Fibroblast of skin of right biceps (primary cell): ENCODE results near the gene CTU1.

Experiments used
- DNase-seq: peaks from one replicate; pipeline ENCODE4 v3.0.0-alpha.2; 2013

Gene CTU1

DNA sequence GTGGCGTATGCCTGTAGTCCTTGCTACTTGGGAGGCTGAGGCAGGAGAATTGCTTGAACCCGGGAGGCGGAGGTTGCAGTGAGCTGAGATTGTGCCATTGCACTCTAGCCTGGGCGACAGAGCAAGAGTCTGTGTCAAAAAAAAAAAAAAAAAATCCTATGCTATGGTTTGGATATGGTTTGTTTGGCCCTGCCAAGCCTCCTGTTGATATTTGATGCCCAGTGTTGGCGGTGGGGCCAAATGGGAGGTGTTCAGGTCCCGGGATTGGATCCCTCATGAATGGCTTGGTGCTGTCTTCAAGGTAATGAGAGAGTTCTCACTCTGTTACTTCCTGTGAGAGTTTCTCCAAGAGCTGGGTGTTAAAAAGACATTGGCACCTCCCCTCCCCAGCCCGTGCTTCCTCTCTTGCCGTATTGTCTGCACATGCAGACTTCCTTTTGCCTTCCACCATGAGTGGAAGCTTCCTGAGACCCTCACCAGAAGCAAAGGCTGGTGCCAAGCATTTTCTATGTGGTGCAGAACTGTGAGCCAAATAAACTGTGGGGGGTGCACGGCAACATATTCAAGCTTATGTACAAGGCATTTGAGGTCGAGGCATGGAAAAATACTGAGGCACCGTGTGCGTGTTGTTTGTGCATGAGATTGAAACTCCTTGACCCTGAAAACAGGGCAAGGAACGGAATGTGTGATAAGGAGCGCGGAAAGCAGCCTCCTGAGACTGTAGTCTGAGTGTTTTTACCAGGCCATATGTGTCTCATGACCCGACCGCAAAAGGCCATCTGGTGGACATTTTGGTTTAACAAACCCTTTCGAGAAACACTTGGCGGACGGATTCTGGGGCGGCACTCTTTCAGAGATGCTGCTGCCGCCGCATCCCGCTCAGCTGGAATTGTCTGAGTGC, 23.8 kb upstream of the CTU1 start:
- DNase-seq = peak; percentile 31

DNA sequence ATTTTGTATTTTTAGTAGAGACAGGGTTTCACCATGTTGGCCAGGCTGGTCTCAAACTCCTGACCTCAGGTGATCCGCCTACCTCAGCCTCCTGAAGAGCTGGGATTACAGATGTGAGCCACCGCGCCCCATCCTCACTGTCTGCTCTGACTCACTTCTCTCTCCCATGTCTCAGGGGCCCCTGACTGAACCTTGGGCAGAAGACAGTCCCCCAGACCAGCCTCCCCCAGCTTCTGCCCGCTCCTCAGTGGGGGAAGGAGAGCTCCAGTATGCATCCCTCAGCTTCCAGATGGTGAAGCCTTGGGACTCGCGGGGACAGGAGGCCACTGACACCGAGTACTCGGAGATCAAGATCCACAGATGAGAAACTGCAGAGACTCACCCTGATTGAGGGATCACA, 21.5 kb upstream of the CTU1 start:
- no peak for DNase-seq

DNA sequence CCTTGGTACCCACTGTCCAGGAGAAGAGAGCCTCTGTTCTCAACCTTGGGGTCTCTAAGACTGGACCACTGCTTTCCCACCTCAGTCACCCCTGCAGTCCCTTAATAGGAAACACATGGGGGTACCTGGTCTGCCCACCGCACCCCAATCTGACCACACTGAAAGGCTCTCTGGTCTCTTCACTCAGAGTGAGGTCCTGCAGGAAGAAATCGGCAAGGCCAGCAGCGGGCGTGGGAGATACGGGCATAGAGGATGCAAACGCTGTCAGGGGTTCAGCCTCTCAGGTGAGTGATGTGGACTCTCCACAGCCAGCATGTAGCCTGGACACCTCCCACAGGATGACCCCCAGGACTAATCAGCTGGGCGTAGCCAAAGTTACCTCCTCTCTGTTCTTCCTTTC, 20.0 kb upstream of the CTU1 start:
- DNase-seq = no peak

DNA sequence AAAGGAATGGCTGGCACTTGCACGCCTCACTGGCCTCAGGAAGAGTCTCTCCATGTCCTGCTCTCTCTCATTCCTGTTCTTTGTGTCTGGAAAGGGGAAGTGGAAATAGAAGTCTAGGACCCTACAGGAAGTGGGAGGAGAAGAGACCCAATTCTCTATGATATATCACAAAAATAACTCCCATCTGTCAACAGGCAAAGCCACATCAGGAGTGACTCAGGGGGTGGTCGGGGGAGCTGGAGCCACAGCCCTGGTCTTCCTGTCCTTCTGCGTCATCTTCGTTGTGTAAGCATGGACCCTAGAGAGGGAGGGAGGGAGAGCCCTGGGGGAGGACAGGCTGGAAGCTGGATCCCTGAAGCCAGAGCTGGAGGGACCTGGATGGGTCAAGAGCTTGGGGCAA, 19.5 kb upstream of the CTU1 start:
- DNase-seq = peak; percentile 90

DNA sequence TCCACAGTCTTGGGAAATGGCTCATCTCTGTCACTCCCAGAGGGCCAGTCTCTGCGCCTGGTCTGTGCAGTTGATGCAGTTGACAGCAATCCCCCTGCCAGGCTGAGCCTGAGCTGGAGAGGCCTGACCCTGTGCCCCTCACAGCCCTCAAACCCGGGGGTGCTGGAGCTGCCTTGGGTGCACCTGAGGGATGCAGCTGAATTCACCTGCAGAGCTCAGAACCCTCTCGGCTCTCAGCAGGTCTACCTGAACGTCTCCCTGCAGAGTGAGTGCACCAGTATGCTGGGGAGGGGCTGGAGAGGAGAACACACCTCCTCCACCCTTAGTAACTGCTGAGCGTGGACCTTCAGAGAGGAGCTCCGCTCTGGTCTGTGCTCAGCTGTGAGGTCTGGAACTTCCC, 18.8 kb upstream of the CTU1 start:
- DNase-seq = no peak

DNA sequence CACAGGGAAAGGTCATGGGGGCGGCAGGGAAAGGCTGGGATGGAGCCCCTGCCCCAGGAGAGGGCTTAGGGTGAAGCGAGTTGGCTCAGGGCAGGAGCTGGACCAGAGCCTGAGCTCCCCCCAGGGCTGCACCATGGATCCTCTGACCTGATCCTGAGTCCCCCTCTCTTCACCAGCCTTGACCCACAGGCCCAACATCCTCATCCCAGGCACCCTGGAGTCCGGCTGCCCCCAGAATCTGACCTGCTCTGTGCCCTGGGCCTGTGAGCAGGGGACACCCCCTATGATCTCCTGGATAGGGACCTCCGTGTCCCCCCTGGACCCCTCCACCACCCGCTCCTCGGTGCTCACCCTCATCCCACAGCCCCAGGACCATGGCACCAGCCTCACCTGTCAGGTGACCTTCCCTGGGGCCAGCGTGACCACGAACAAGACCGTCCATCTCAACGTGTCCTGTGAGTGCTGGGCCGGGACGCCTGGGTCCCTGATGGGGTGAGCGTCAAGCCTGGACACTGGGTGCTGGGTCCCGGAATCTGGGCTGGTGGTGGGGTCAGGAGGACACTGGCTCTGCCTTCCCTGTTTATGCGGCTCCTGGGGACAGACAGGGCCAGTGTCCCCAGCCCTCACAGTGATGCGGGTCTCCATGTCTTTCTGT, 17.3 kb upstream of the CTU1 start:
- no peak for DNase-seq

DNA sequence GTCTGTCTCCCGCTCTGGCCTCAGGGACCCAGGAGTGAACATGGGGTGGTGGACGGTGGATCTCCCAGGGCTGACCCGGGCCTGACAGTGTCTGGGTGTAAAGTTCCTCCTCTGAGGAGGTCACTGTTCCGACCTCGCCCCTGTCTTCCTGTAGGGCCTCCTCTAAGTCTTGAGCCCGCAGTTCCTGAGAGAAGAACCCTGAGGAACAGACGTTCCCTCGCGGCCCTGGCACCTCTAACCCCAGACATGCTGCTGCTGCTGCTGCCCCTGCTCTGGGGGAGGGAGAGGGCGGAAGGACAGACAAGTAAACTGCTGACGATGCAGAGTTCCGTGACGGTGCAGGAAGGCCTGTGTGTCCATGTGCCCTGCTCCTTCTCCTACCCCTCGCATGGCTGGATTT, 16.5 kb upstream of the CTU1 start, which contains the start of gene SIGLEC9:
SIGLEC9 (plus strand) TSS at position 178 of the 400 bp plus-strand sequence; CDS start at position 247, 69 bp downstream.
- no peak for DNase-seq

DNA sequence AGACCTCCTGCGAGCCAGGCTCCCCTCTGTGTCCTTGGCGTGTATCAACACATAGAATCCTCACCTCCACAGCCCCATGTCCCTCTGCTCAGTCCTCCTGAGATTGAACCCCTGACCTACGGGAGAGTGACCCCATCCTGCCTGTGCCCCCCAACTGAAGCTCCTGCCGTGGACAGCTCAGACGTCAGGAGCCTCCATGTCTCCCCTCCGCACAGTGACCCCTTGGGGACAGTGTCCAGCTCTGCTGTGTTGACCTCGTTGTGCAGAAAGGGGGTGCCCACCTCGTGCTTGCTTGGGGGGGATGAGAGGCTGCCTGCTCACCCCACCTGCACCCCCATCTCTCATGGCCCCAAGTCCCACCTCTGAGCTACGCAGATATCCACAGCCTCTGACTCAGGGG, 16.0 kb upstream of the CTU1 start:
- no peak for DNase-seq

DNA sequence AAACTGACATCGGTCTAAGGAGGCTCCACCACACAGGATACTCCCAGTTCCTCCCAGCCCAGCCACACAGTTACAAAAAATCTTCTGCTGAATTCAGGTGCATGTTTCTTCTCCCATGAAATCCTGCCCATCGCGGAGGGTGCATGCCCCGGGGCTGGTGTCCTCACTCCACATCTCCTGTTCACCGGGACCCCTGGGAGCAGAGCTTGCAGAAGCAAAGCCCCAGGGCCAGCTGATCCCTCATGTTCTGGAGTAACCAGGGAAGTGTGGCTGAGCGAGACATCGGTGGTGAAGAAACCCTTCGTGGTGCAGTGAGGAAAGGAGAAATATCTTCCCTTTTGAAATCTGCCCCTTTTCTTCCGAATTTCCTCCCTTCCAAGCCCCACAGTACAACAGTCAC, 15.6 kb upstream of the CTU1 start:
- no peak for DNase-seq

DNA sequence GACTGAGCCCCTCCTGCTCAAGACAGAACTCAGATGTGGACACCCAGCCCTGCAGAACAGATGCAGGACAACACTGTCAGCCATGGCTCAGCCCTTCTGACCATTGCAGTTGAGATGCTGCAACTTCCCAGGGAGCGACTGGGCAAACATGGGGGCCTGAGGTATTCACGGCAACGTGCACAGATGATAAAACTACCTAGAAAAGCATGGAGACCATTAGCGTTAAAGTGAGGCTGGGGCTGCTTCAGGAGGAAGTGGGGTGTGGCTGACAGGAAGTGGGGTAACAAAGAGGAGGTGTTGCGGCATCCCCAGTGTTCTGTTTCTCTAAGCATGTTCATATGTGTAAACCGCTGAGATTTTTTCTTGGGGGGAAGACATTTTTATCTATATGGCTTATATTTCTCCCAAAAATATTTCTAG, 15.2 kb upstream of the CTU1 start:
- DNase-seq = no peak

DNA sequence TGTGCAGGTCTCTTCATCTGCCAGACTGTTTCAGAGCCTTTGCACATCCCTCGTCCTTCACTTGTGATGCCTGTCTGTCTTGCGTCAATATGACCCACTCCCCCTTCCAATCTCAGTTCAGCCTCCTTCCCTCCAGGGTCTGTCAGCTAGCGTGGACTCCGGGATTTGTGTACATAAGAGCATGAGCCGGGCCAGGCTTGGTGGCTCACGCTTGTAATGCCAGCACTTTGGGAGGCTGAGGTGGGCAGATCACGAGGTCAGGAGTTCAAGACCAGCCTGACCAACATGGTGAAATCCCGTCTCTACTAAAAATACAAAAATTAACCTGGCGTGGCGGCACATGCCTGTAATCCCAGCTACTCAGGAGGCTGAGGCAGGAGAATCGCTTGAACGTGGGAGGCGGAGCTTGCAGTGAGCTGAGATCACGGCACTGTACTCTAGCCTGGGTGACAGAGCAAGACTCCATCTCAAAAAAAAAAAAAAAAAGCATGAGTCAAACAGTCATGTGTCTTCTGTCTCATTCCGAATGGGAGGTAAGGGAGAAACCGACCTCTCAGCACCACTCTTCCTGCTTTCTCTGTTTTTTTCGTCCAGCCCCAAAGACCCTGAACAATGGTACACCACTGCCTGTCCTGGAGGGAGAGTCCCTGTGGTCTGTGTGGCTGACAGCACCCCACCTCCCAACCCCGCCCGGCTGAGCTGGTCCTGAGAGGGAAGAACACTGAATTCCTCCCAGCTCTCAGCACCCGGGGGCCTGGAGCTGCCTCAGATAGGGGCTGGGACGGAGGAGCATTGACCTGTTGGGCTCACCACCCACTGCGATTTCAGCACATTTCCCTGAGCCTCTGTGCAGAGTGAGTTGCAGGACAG, 14.1 kb upstream of the CTU1 start:
- peak; percentile 29 for DNase-seq

DNA sequence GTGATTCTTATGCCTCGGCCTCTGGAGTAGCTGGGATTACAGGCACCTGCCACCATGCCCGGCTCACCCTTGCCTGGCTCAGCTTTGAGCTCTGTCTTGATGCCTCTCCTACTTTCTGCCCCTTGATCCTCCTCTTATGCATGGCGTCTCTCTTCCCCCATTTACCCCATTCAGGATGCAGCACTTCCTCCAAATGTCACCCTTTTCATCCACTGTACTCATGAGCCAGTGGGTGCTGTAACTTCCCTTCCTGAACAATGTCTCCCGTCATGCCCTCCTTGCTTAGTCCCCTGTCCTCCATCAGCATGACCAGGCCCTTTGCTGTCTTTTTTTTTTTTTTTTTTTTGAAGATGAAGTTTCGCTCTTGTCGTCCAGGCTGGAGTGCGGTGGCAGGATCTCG, 13.0 kb upstream of the CTU1 start:
- DNase-seq = no peak

DNA sequence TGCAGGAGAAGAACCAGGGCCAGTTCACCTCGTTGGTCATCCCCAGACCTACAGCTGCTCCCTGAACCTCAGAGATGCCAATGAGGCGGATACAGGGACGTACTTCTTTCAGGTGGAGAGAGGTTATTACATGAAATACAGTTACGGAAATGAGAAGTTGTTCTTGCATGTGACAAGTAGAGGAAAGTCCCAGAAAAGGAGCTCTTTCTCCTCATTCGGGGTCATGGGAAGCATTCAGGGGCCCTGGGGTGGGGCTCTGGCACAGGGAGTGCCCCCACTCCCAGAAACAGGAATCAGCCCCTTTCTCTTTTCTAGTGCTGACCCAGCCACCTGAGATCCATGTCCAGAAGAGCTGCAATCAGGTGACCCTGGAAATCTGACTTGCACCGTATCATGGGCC, 12.0 kb upstream of the CTU1 start:
- no peak for DNase-seq

DNA sequence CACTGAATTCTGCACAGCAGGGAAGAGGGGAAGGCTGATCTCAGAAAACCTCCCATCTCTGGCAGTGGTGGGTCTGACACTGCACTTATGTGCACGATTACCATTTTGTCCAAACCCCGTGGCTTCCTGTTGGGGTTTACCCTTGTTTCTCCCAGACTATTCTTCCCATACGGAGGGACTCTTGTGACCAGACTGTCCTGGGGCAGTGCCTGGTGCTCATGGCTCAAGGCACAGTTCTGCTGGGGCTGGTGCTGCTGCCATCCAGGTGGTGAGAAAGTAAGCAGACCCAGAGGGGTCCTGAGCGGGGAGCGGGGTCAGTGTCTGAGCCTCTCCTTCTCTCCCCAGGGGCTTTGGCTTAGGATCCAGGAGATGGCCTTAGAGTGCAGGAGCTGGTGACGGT, 11.4 kb upstream of the CTU1 start:
- no peak for DNase-seq

DNA sequence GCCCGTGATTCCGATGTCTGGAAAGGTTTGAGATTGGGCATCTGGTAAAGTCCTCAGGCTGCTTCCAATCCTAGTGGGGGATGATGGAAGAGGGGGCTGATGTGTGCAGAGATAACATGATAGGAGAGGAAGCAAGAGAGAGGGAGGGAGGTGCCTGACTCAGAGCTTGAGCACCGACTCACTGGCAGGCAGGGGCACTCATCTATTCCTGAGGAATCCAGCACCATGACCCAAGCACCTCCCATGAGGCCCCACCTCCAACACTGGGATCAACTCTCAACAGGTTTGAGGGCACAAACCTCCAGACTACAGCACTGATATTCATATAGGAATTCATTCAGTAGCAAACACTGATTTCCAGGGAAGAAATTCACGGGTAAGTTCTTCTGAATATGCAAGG, 10.9 kb upstream of the CTU1 start:
- DNase-seq = peak; percentile 23

DNA sequence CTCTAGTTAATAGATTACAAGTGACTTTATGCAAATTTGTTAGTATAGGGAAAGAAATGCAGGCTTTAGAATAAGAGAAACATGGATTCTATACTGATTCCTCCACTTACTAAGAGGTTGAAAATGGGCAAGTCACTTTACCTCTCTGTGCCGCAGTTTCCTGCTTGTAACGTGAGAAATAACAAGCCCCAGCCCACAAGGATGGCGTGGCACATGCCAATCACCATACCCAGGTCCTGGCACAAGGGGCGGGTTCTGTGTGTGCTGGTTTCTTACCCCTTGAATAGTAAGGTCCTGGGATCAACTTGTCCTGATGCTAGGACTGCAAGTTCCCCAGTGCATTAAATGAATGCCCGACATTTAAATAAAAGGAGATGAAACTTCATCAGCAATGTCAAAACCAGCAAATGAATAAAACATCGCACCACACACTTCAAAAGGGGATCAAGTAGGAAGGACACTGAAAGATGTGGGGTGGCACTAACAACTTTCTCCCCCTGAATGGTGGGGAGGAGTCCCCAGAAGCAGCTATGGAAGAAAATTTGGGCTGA, 8.6 kb upstream of the CTU1 start:
- no peak for DNase-seq

DNA sequence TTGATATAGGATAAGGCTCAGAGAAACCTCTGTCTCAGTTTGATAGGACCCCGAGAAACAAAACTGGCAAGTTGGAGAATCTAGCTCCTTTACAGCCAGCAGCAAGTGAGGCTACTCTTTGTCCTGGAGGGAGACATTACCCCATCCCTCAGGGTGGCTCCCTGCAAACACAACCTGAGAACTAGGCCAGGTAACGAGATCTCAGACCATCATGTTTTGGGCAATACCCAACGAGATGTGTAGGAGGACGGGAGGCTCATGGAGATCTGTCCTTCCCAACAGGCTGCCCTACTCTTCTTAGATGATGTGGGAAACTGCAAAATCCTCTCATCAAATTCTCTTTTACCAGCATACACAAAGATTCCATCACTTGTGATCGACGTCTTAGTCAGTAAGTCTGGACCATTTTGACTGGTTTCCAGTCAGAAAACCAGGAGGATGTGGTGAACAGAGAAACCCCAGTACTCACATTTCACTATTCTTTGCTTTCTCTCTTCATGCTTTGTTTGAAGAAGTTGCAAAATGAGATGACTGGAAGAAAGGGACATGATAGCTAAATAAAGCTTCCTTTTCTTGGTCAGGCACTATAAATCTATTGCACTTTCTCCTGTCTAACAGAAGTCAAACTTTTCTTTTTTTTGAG, 6.0 kb upstream of the CTU1 start:
- no peak for DNase-seq

DNA sequence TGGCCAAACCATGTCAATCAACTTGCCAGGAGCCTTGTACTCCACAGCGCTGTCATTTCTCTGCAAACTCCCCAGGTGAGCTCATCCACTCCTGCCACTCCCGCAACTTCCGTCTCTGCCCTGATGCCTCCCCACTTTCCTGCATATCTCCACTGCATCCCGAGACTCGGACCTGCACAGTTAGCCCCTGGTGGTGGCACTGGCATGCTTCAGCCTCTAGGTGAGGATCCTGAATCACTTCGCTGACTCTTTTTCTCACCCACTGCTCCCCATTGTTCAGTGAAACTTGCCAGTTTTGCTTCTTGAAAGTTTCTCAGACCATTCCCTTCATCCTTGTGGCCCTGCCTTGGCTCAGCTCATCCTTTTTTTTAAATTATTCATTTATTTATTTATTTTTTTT, 3.4 kb upstream of the CTU1 start:
- DNase-seq = no peak

DNA sequence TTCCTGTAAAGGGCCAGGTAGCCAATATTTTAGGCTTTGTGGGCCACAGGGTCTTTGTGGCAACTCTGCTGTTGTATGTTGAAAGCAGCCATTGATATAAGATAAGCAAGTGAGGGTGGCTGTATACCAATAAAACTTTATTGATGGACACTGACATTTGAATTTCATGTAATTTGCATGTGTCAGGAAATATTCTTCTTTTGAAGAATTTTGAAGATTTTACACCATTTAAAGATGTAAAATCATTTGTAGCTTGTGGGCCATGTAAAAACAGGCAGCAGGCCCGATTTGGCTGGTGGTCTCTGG, 2.4 kb upstream of the CTU1 start:
- DNase-seq = no peak

DNA sequence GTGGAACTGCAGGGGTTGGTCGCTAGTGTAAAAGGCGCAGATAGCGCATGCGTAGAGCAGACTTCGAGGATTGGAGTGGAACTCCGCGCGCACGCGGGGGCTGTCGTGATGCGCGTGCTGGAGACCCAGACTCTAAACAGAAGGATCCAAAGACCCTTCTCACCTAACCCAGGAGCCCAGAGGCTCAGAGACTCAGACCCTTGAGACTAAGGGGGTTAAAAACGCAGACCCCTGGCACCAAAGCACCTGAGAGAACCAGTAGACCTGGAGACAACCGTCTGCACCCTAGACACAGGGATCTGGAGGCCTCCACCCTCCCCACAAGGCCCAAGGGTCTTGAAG, 567 bp upstream of the CTU1 start:
- DNase-seq = no peak

DNA sequence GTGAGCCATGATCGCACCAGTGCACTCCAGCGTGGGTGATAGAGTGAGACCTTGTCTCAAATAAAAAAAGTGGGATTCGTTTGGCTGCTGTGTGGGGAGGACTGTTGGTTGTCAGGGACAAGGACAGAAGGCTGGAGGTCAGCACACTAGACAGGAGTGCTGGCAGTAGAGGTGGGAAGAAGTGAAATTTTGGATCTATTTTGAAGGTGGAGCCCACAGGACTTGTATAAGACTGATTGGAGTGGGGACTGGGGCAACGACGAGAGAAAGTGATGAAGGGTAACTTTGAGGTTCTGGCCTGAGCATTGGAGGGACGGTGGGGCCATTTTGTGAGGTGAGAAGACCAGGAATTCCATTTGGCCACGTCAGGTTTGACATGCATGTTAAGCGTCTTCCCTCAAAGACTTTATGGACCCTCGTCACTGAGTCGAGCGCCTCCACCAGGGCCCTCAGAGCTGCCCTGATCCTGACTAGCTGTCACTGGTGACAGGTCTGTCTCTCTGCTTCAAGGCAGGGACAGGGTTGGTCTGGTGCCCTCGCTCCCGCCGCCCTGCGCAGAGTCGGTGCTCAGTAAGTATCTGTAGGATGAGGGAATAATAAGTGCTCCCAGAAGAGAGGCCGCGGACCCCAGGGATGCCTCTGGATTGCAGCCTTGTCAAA, 673 bp downstream of the CTU1 start:
- DNase-seq = peak; percentile 55

DNA sequence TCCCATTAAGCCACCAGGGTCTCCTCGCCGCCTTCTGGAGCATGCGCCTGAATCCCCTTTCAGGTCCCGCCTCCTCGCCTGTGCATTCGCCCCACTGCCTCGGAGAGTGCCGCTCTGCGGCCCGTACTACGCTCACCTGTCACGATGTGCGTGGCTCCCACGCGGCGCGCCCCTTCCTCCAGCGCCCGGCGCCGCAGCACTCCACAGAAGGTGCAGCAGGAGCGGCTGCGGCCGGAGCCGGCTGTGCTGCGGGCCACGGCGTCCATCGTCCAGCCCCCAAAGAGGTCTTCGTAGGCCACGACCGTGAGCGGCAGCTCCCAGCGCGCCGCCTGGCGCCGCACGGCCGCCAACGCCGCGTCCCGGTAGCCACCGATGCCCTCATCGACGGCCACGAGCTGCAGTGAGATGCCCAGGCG, 4.3 kb downstream of the CTU1 start:
- DNase-seq = no peak
